GM23248 (cell line): ENCODE results near the gene LAMA1. TPM values are rescaled to one million over a fixed set of nuclear protein-coding genes. Genes with fewer than 3 reads are reported as not detected.

Source experiments
- DNase-seq: peaks from one replicate; pipeline ENCODE4 v3.0.0-alpha.2; 2015
- H2AFZ ChIP-seq: fragments of 200-600 bp; sonication (generic); 2 replicates; pipeline ENCODE4 v1.6.1; 2016; ENCODE audit warnings: antibody characterized with exemption
- H3F3A ChIP-seq: fragments of 200-600 bp; sonication (generic); 2 replicates; pipeline ENCODE4 v1.6.1; 2016; ENCODE audit warnings: mild to moderate bottlenecking, antibody characterized with exemption, mixed run types; ENCODE audit not compliant: insufficient read depth
- H3K27ac ChIP-seq: fragments of 200-600 bp; sonication (generic); 2 replicates; pipeline ENCODE4 v1.5.1; 2016; ENCODE audit warnings: mild to moderate bottlenecking
- H3K27me3 ChIP-seq: fragments of 200-600 bp; sonication (generic); replicated peaks from 2 replicates; pipeline ENCODE4 v1.6.1; 2016; ENCODE audit warnings: mild to moderate bottlenecking; ENCODE audit not compliant: insufficient read depth
- H3K36me3 ChIP-seq: fragments of 200-600 bp; sonication (generic); 2 replicates; pipeline ENCODE4 v1.6.1; 2016; ENCODE audit warnings: low read depth, mild to moderate bottlenecking
- H3K4me1 ChIP-seq: fragments of 200-600 bp; sonication (generic); 2 replicates; pipeline ENCODE4 v1.6.1; 2016; ENCODE audit warnings: mild to moderate bottlenecking; ENCODE audit not compliant: insufficient read depth
- H3K4me2 ChIP-seq: fragments of 200-600 bp; sonication (generic); one replicate; pipeline ENCODE4 v1.6.1; 2016; ENCODE audit warnings: mild to moderate bottlenecking; ENCODE audit not compliant: unreplicated experiment
- H3K4me3 ChIP-seq: fragments of 200-600 bp; sonication (generic); 2 replicates; pipeline ENCODE4 v1.5.1; 2016; ENCODE audit warnings: mild to moderate bottlenecking
- H3K79me2 ChIP-seq: fragments of 200-600 bp; sonication (generic); 2 replicates; pipeline ENCODE4 v1.6.1; 2016; ENCODE audit warnings: mild to moderate bottlenecking; ENCODE audit not compliant: insufficient read depth
- H3K9ac ChIP-seq: fragments of 200-600 bp; sonication (generic); 2 replicates; pipeline ENCODE4 v1.6.1; 2016; ENCODE audit warnings: mild to moderate bottlenecking
- H3K9me2 ChIP-seq: fragments of 200-600 bp; sonication (generic); 2 replicates; pipeline ENCODE4 v1.6.1; 2016; ENCODE audit warnings: mixed run types, mild to moderate bottlenecking, moderate library complexity; ENCODE audit not compliant: insufficient read depth
- H3K9me3 ChIP-seq: fragments of 200-600 bp; sonication (generic); one replicate; pipeline ENCODE4 v1.6.1; 2017; ENCODE audit warnings: low read depth
- H4K20me1 ChIP-seq: fragments of 200-600 bp; sonication (generic); 2 replicates; pipeline ENCODE4 v1.6.0; 2016; ENCODE audit not compliant: insufficient read depth
- EZH2 ChIP-seq: fragments of 200-600 bp; sonication (generic); IDR thresholded peaks from 2 replicates; pipeline ENCODE4 v1.6.1; 2018; ENCODE audit warnings: antibody characterized with exemption, mild to moderate bottlenecking; ENCODE audit not compliant: insufficient read depth, poor library complexity, severe bottlenecking
- EZH2phosphoT487 ChIP-seq: fragments of 200-600 bp; sonication (generic); IDR thresholded peaks from 2 replicates; pipeline ENCODE4 v1.6.1; 2018; ENCODE audit warnings: antibody characterized with exemption, moderate library complexity, mild to moderate bottlenecking, low read depth; ENCODE audit not compliant: insufficient read depth
- WGBS, 2 experiments: methylation state at CpG; one replicate each; pipeline ENCODE4 v1.1.6; 2015 to 2017; ENCODE audit warnings: low lambda C conversion rate in 2 of 2, low coverage in 1 of 2; ENCODE audit errors: missing lambda C conversion rate in 2 of 2; 5-methylcytosine and 5-hydroxymethylcytosine counted together
- in situ Hi-C: fragments of 300-500 bp; cut with MboI; formaldehyde crosslinking; loops from 2 replicates; pipeline ENCODE4 v1.15.0; 2020
- polyA plus RNA-seq: library from polyadenylated mRNA; unstranded; fragments of >200 nt; fragmentation: Nextera tagmentation; extraction: Ambion mirVana; gene quantifications from 2 replicates; pipeline ENCODE4 v1.2.1, GENCODE V29; 2016
- total RNA-seq: library from RNA; depleted of rRNA; stranded (reverse); fragments of >200 nt; shearing (Covaris generic); gene quantifications from 2 replicates; pipeline ENCODE4 v1.2.3, GENCODE V29; 2014

The LAMA1 gene
- total and polyA plus RNA-seq, 2 experiments from 2014 or later: 3.1 to 5.4 TPM

DNA sequence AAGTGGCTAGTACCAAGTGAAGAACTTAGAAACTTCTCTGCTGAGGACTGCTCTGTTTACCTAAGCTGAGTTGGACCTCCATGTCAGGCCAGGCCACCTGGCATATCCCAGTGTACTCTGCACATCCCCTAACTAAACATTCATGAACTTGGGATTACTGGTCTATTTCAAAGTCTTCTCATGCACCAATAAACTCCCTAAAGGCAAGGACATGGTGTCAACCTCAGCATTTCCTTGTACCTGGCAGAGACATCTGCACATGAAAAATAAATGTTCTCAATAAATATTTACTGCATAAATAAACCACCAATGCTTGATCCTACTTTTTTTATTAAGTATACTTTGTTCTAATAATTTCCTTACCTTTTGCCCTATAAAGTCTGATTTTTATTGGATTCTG is 124.8 kb downstream of the LAMA1 start:
- no peak overlapping the region for H3K4me2 ChIP-seq
- H3K36me3 ChIP-seq: no peaks in the 10 kb centered on the region
- H3F3A ChIP-seq: no peaks in the 10 kb centered on the region
- no peaks in the 10 kb centered on the region for H3K9me3 ChIP-seq
- no peak for DNase-seq
- H4K20me1 ChIP-seq: no peaks in the 10 kb centered on the region
- TF ChIP-seq EZH2 (no peak), EZH2phosphoT487 (no peak)
- H3K9me2 ChIP-seq: no peaks in the 10 kb centered on the region
- H3K4me3 ChIP-seq: no peak overlapping the region
- H3K4me1 ChIP-seq: peaks cover 13% of the 10 kb centered on the region
- in situ Hi-C loops: no loop called here
- H3K79me2 ChIP-seq: no peaks in the 10 kb centered on the region
- no peak overlapping the region for H3K27ac ChIP-seq
- H3K27me3 ChIP-seq: no peaks in the 10 kb centered on the region
- no peak overlapping the region for H2AFZ ChIP-seq
- no peak overlapping the region for H3K9ac ChIP-seq

DNA sequence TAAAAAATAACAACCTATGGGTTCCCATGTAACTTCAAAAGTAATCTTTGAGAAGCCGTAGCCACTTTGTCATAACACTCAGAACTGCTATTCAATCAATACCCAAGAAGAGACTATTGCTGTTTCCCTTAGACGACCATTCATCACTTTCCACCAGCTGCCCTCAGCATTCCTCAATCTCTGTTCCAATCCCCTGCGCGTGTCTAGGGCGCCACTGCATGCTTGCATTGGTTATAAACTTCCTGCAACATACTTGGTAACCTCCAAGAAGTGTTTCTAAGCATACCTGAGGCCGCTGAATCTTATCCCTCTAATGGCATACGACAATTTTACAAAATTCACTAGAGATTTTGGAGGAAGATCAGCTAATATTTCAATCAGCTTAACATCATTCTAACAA is 134.2 kb downstream of the LAMA1 start:
- no peaks in the 10 kb centered on the region for H3K79me2 ChIP-seq
- no peaks in the 10 kb centered on the region for H4K20me1 ChIP-seq
- no peaks in the 10 kb centered on the region for H3K9me2 ChIP-seq
- H3K9ac ChIP-seq: no peak overlapping the region
- no peak overlapping the region for H3K27ac ChIP-seq
- H2AFZ ChIP-seq: no peak overlapping the region
- no peaks in the 10 kb centered on the region for H3K36me3 ChIP-seq
- H3K9me3 ChIP-seq: no peaks in the 10 kb centered on the region
- WGBS, 2 experiments: 75 to 77% methylated on average over 7 of the region's 7 CpGs
- TF ChIP-seq EZH2phosphoT487 (no peak), EZH2 (no peak)
- in situ Hi-C loops: no loop called here
- no peaks in the 10 kb centered on the region for H3F3A ChIP-seq
- H3K4me2 ChIP-seq: no peak overlapping the region
- H3K27me3 ChIP-seq: no peaks in the 10 kb centered on the region
- H3K4me1 ChIP-seq: no peaks in the 10 kb centered on the region
- no peak for DNase-seq
- no peak overlapping the region for H3K4me3 ChIP-seq

DNA sequence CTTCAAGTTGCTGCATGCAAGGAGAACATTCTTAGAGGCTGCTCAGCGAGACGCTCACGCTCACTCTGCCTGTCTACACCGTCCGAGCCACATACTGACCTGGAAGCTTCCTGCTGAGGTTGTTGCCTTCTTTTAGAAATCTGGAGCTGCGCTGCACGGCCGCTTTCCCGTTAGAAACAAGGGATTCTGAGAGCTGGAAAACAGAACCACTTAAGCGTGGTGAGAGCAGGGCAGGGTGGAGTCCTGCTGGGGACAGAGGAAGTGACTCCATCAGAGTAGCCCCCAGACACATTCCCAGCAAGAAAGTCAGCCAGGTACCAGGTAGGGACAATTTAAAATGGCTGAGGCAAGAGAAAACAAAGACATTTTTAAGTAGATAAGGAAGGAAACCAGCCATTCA is 135.2 kb downstream of the LAMA1 start:
- no peak overlapping the region for H2AFZ ChIP-seq

DNA sequence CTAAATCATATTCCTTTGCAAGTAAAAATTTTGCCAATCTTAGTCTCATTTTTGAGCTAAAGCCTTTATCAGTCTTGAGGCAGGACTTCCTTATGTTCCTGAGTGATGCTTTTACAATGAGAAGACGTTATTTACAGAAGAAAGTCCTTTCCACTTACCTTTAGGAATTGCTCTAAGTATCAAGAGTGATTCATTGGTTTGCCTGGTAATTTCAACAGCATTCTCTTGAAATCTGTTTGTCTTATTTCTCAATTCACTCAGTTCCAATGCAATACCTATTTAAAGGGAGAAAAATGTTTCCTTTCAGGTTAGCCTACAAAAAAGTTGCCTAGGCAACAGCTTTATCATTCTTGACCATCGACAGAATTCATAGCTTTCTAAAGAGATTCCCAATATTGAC is 137.2 kb downstream of the LAMA1 start:
- TF ChIP-seq EZH2phosphoT487: no peak
- no peak for TF ChIP-seq EZH2
- DNase-seq: peak; percentile 5
- no peak overlapping the region for H2AFZ ChIP-seq
- H3K4me1 ChIP-seq: no peaks in the 10 kb centered on the region
- 0 out of 2 replicates have a peak, but pooled peaks cover 4% of the 10 kb centered on the region for H3K36me3 ChIP-seq
- in situ Hi-C loops: no loop called here
- H3K27me3 ChIP-seq: no peaks in the 10 kb centered on the region
- no peaks in the 10 kb centered on the region for H4K20me1 ChIP-seq
- H3K9me3 ChIP-seq: no peaks in the 10 kb centered on the region
- H3K4me3 ChIP-seq: no peak overlapping the region
- no peak overlapping the region for H3K4me2 ChIP-seq
- 95 to 98% methylated on average over 2 of the region's 2 CpGs for WGBS, 2 experiments
- H3K79me2 ChIP-seq: no peaks in the 10 kb centered on the region
- H3K9me2 ChIP-seq: no peaks in the 10 kb centered on the region
- no peak overlapping the region for H3K27ac ChIP-seq
- no peaks in the 10 kb centered on the region for H3F3A ChIP-seq
- H3K9ac ChIP-seq: no peak overlapping the region

More for the DNA sequence above, 135.2 kb downstream of the LAMA1 start:
- H3K27ac ChIP-seq: no peak overlapping the region
- no peaks in the 10 kb centered on the region for H3K9me3 ChIP-seq
- DNase-seq: no peak
- WGBS, 2 experiments: 86% methylated on average over 10 of the region's 10 CpGs
- in situ Hi-C loops: no loop called here
- TF ChIP-seq EZH2: no peak
- no peak for TF ChIP-seq EZH2phosphoT487
- H3K36me3 ChIP-seq: no peaks in the 10 kb centered on the region
- H3K4me1 ChIP-seq: no peaks in the 10 kb centered on the region
- H3F3A ChIP-seq: no peaks in the 10 kb centered on the region
- H3K27me3 ChIP-seq: no peaks in the 10 kb centered on the region
- H3K4me3 ChIP-seq: no peak overlapping the region
- H3K79me2 ChIP-seq: no peaks in the 10 kb centered on the region
- H3K4me2 ChIP-seq: no peak overlapping the region
- no peak overlapping the region for H3K9ac ChIP-seq
- no peaks in the 10 kb centered on the region for H3K9me2 ChIP-seq
- H4K20me1 ChIP-seq: no peaks in the 10 kb centered on the region

DNA sequence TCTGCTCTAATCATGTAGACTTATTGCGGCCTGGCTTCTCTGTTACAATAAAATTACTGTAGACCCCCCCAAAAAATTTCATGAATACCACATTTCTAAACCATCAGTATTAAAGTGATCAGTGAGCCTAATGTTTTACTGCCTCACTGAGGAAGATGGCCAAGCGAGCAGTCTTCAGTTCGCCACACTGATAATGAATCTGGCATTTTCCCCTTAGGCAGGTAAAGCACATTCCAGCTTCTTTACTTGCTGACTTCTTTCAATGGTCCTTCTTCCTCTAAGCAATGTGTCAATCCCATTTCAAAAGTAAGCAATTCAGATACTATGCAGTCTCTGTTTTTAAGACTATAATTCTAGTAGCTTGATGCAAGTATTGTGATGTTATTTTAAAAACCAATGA is 137.6 kb downstream of the LAMA1 start:
- no peak overlapping the region for H3K27ac ChIP-seq
- 97% methylated on average over 3 of the region's 3 CpGs for WGBS, 2 experiments

More for the DNA sequence above, 137.6 kb downstream of the LAMA1 start:
- Histone ChIP-seq H3K4me1 (no peaks in the 10 kb centered on the region), H4K20me1 (no peaks in the 10 kb centered on the region), H3K4me2 (no peak overlapping the region), H3K27me3 (no peaks in the 10 kb centered on the region), H3K9ac (no peak overlapping the region), H3K9me3 (no peaks in the 10 kb centered on the region), H3K36me3 (0 out of 2 replicates have a peak, but pooled peaks cover 4% of the 10 kb centered on the region), H3F3A (no peaks in the 10 kb centered on the region), H2AFZ (no peak overlapping the region), H3K9me2 (no peaks in the 10 kb centered on the region), H3K4me3 (no peak overlapping the region), H3K79me2 (no peaks in the 10 kb centered on the region)
- in situ Hi-C loops: no loop called here
- no peak for DNase-seq
- no peak for TF ChIP-seq EZH2
- no peak for TF ChIP-seq EZH2phosphoT487
